GM18907 (cell line): ENCODE results near the gene GMPPB.

Experiments
- ATAC-seq: cut with Tn5 transposase; IDR thresholded peaks from one replicate; pipeline ENCODE4 v1.9.1; 2021; ENCODE audit warnings: mild to moderate bottlenecking, moderate library complexity; ENCODE audit not compliant: unreplicated experiment

GMPPB gene

GRCh38 chr3:49729966-49730609, 6.3 kb upstream of the GMPPB start:
- ATAC-seq, result no peak

GRCh38 chr3:49727924-49728361, 4.2 kb upstream of the GMPPB start:
- ATAC-seq, result no peak

- no peak for ATAC-seq
These were observed 3.6 kb upstream of the GMPPB start for GRCh38 chr3:49727154-49727923.

GRCh38 chr3:49725906-49726681, 2.3 kb upstream of the GMPPB start:
- no peak for ATAC-seq

- ATAC-seq, result no peak
These were observed 835 bp upstream of the GMPPB start for GRCh38 chr3:49724586-49724985.

GRCh38 chr3:49723296-49723627, 489 bp downstream of the GMPPB start:
- no peak for ATAC-seq

GRCh38 chr3:49722896-49723295, 855 bp downstream of the GMPPB start:
- no peak for ATAC-seq

GRCh38 chr3:49721896-49722781, 1.6 kb downstream of the GMPPB start:
- ATAC-seq, result no peak

GRCh38 chr3:49721596-49721895, 2.2 kb downstream of the GMPPB start:
- ATAC-seq, result no peak

- no peak for ATAC-seq
These were observed 2.7 kb downstream of the GMPPB start for GRCh38 chr3:49720855-49721595.

- peak; percentile 52 for ATAC-seq
These were observed 4.4 kb downstream of the GMPPB start, which contains the start of gene AMIGO3 for GRCh38 chr3:49719214-49719884. TSS of gene AMIGO3 (minus strand) at chr3:49719684. CDS start at chr3:49719465, 219 bp downstream.

GRCh38 chr3:49718858-49719213, 4.9 kb downstream of the GMPPB start:
- no peak for ATAC-seq

- ATAC-seq, result no peak
These were observed 5.5 kb downstream of the GMPPB start for GRCh38 chr3:49717959-49718857.

GRCh38 chr3:49717211-49717958, 6.4 kb downstream of the GMPPB start:
- no peak for ATAC-seq

- no peak for ATAC-seq
These were observed 7.0 kb downstream of the GMPPB start for GRCh38 chr3:49716691-49717210.

- no peak for ATAC-seq
These were observed 7.6 kb downstream of the GMPPB start for GRCh38 chr3:49716169-49716568.

- no peak for ATAC-seq
These were observed 8.1 kb downstream of the GMPPB start for GRCh38 chr3:49715611-49716121.
